HEK293 (cell line): Measurements from ENCODE around the gene CACHD1.

Source experiments
- CTCF ChIA-PET: fragments of 350-600 bp; formaldehyde crosslinking; extraction: SDS; loops from one replicate; lab custom pipeline; 2021; ENCODE audit warnings: antibody characterized with exemption; lab: Yijun Ruan, JAX
- POLR2A ChIA-PET: fragments of 300-600 bp; formaldehyde crosslinking; extraction: SDS; loops from one replicate; lab custom pipeline; 2020; ENCODE audit warnings: antibody characterized with exemption, inconsistent platforms; lab: Yijun Ruan, JAX
- H3K27ac ChIP-seq: fragments of 200-500 bp; sonication (Bioruptor generic); 2 replicates; pipeline ENCODE4 v1.5.1; 2014; ENCODE audit warnings: low read depth, low read length, control low read depth, inconsistent platforms; ENCODE audit errors: extremely low read depth
- H3K36me3 ChIP-seq, 2 experiments: fragments of 200-500 bp in 1 of 2; sonication (Bioruptor generic) in 1 of 2; 1 replicate in 1 of 2; 2 replicates in 1 of 2; pipeline ENCODE4 v1.5.1; 2014 to 2017; ENCODE audit warnings: inconsistent platforms in 2 of 2, low read length in 2 of 2; ENCODE audit not compliant: control insufficient read depth in 2 of 2, insufficient read depth in 1 of 2
- H3K4me1 ChIP-seq: fragments of 200-500 bp; sonication (Bioruptor generic); 2 replicates; pipeline ENCODE4 v1.5.1; 2014; ENCODE audit warnings: mild to moderate bottlenecking, low read length, inconsistent platforms; ENCODE audit not compliant: control insufficient read depth, insufficient read depth
- H3K4me3 ChIP-seq: 2 replicates; pipeline ENCODE4 v1.5.1; 2011; ENCODE audit warnings: low read depth, mild to moderate bottlenecking, control low read depth, low read length, moderate library complexity
- H3K9me3 ChIP-seq: fragments of 200-500 bp; sonication (Bioruptor generic); 2 replicates; pipeline ENCODE4 v1.5.1; 2014; ENCODE audit warnings: low read depth, low read length, inconsistent platforms; ENCODE audit not compliant: control insufficient read depth, insufficient read depth
- BCL11A ChIP-seq: fragments of 450-650 bp; formaldehyde crosslinking; IDR thresholded peaks from 2 replicates; pipeline ENCODE4 v1.5.1; 2016; ENCODE audit warnings: low read depth, missing biosample characterization, missing genetic modification characterization
- SALL2 ChIP-seq: fragments of 450-650 bp; formaldehyde crosslinking; IDR thresholded peaks from 2 replicates; pipeline ENCODE4 v1.5.0; 2017; ENCODE audit warnings: missing biosample characterization, mild to moderate bottlenecking, missing genetic modification characterization, borderline replicate concordance
- SCRT1 ChIP-seq: fragments of 450-650 bp; formaldehyde crosslinking; IDR thresholded peaks from 2 replicates; pipeline ENCODE4 v1.5.1; 2016; ENCODE audit warnings: missing biosample characterization, missing genetic modification characterization, borderline replicate concordance
- TCF7L2 ChIP-seq: IDR thresholded peaks from 2 replicates; pipeline ENCODE4 v1.6.1; 2011; ENCODE audit warnings: low read depth, mild to moderate bottlenecking, inconsistent platforms, low read length, moderate library complexity, borderline replicate concordance
- ZBTB1 ChIP-seq: fragments of 450-650 bp; formaldehyde crosslinking; IDR thresholded peaks from 2 replicates; pipeline ENCODE4 v1.5.1; 2016; ENCODE audit warnings: missing biosample characterization, missing genetic modification characterization
- ZBTB44 ChIP-seq: fragments of 450-650 bp; IDR thresholded peaks from 2 replicates; pipeline ENCODE4 v1.5.1; 2018; ENCODE audit warnings: missing biosample characterization, mild to moderate bottlenecking, missing genetic modification characterization
- ZFP37 ChIP-seq: fragments of 450-650 bp; formaldehyde crosslinking; IDR thresholded peaks from 2 replicates; pipeline ENCODE4 v1.5.1; 2016; ENCODE audit warnings: missing biosample characterization, missing genetic modification characterization
- ZNF140 ChIP-seq: fragments of 450-650 bp; formaldehyde crosslinking; IDR thresholded peaks from 2 replicates; pipeline ENCODE4 v1.5.1; 2016; ENCODE audit warnings: missing biosample characterization, missing genetic modification characterization
- ZNF175 ChIP-seq: fragments of 450-650 bp; formaldehyde crosslinking; IDR thresholded peaks from 2 replicates; pipeline ENCODE4 v1.5.1; 2016; ENCODE audit warnings: missing biosample characterization, missing genetic modification characterization
- ZNF362 ChIP-seq: fragments of 450-650 bp; formaldehyde crosslinking; IDR thresholded peaks from 2 replicates; pipeline ENCODE4 v1.5.1; 2016; ENCODE audit warnings: missing biosample characterization, missing genetic modification characterization
- ZNF391 ChIP-seq: fragments of 450-650 bp; formaldehyde crosslinking; IDR thresholded peaks from 2 replicates; pipeline ENCODE4 v1.5.1; 2016; ENCODE audit warnings: low read depth, missing biosample characterization, missing genetic modification characterization, borderline replicate concordance
- ZNF473 ChIP-seq: fragments of 450-650 bp; formaldehyde crosslinking; IDR thresholded peaks from 2 replicates; pipeline ENCODE4 v1.5.1; 2017; ENCODE audit warnings: missing biosample characterization, missing genetic modification characterization
- ZNF501 ChIP-seq: fragments of 450-650 bp; formaldehyde crosslinking; IDR thresholded peaks from 2 replicates; pipeline ENCODE4 v1.5.1; 2016; ENCODE audit warnings: missing biosample characterization, missing genetic modification characterization
- ZNF518A ChIP-seq: fragments of 450-650 bp; formaldehyde crosslinking; conservative IDR thresholded peaks from 2 replicates; pipeline ENCODE4 v1.5.1; 2016; ENCODE audit warnings: low read depth, missing biosample characterization, missing genetic modification characterization
- ZNF692 ChIP-seq: fragments of 450-650 bp; formaldehyde crosslinking; IDR thresholded peaks from 2 replicates; pipeline ENCODE4 v1.5.1; 2016; ENCODE audit warnings: missing biosample characterization, missing genetic modification characterization
- ZSCAN5A ChIP-seq: fragments of 450-650 bp; formaldehyde crosslinking; IDR thresholded peaks from 2 replicates; pipeline ENCODE4 v1.5.1; 2016; ENCODE audit warnings: missing biosample characterization, missing genetic modification characterization

The CACHD1 gene

GRCh38 chr1:64590316-64590715 lies 120.4 kb downstream of the CACHD1 start:
- TF ChIP-seq ZBTB44 (no peak), ZNF362 (0 out of 2 replicates have a peak, but pooled peaks have one; percentile 34), ZNF473 (tag by site-specific recombination) (no peak)
- TF ChIP-seq, all 188 proteins: peak for 1
- Histone ChIP-seq H3K36me3 (no peaks in the 10 kb centered on the region; a peak in 1 of 3 replicates), H3K27ac (no peak overlapping the region), H3K9me3 (no peaks in the 10 kb centered on the region), H3K4me3 (no peak overlapping the region), H3K4me1 (peaks cover 9% of the 10 kb centered on the region)
- CTCF ChIA-PET, result interaction anchor here (0.6 kb wide), 1 partner anchor 13 kb away, joined by 3 read pairs; no protein-coding TSS in a partner anchor
- POLR2A ChIA-PET, result interaction anchor here (0.6 kb wide), 2 partner anchors 31 to 33 kb away, joined by 3 to 5 read pairs; no protein-coding TSS in a partner anchor

- no peak overlapping the region for H3K27ac ChIP-seq
- no peak overlapping the region for H3K4me3 ChIP-seq
- no peaks in the 10 kb centered on the region for H3K9me3 ChIP-seq
- CTCF ChIA-PET, result no interaction called here
- peaks cover 36% of the 10 kb centered on the region for H3K4me1 ChIP-seq
- no peak for TF ChIP-seq ZNF391 (tag by site-specific recombination)
- no peak for TF ChIP-seq ZNF175 (tag by site-specific recombination)
- TF ChIP-seq SALL2 (tag by site-specific recombination), result no peak
- no peak for TF ChIP-seq ZSCAN5A (tag by site-specific recombination)
- no peak for TF ChIP-seq ZFP37 (tag by site-specific recombination)
- no peak for TF ChIP-seq ZNF518A (tag by site-specific recombination)
- TF ChIP-seq TCF7L2, result no peak
- no peak for TF ChIP-seq ZNF140 (tag by site-specific recombination)
- TF ChIP-seq ZNF692 (tag by site-specific recombination), result no peak
- no peak for TF ChIP-seq SCRT1 (tag by site-specific recombination)
- TF ChIP-seq BCL11A (tag by site-specific recombination), result no peak
- TF ChIP-seq ZNF501 (tag by site-specific recombination), result no peak
- TF ChIP-seq ZBTB1, result no peak
- TF ChIP-seq, all 188 proteins: peak for 0
- no peaks in the 10 kb centered on the region for H3K36me3 ChIP-seq
- POLR2A ChIA-PET, result no interaction called here
These were observed 124.5 kb downstream of the CACHD1 start for GRCh38 chr1:64594446-64594845.
